ENCODE data around the gene PSMD7. TPM values are rescaled to one million over a fixed set of nuclear protein-coding genes. Genes with fewer than 3 reads are reported as not detected.

The PSMD7 gene
- total RNA-seq, 2 experiments from 2014 or later = 79.9 to 82.3 TPM

DNA sequence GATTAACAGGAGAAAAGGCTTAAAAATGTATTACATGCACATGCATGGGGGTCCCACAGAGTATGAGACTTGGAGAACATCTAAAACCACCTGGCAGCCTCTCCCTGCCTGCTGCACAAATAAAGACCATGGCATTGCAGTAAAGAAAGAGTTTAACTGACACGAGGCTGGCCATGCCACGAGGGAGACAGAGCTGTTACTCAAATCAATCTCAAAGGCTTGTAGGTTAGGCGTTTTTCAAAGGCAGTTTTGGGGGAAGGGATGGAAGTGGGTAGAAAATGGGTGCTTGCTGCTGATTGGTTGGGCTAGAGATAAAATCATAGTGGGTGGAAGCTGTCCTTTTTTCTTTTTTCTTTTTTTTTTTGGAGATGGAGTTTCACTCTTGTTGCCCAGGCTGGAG is 17.3 kb upstream of the PSMD7 start:
- POLR2A ChIA-PET = no interaction called here
- Mint-ChIP-seq H3K27ac (no peak overlapping the region), H3K27me3 (peaks cover 4% of the 10 kb centered on the region), H3K36me3 (no peaks in the 10 kb centered on the region), H3K4me1 (no peaks in the 10 kb centered on the region), H3K4me3 (no peak overlapping the region), H3K9me3 (peaks cover 2% of the 10 kb centered on the region)
- no peak for ATAC-seq (ENCODE audit: low read depth)
- no peak for DNase-seq

DNA sequence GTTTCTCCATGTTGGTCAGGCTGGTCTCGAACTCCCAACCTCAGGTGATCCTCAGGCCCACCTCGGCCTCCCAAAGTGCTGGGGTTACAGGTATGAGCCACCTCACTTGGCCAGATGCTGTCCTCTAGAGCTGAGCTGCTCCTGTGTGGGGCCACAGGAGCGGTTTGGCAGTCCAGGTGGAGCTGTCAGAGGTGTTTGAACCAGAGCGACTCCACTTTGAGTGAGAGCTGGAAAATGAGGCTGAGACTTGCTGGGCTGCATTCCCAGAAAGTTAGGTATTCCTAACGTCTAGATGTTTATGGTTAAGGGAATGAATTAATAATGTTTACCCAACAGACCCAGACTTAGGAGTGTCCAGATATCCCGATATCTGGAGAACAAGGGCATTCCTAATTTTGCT is 16.8 kb upstream of the PSMD7 start:
- POLR2A ChIA-PET = no interaction called here
- Mint-ChIP-seq H3K9me3 (peaks cover 2% of the 10 kb centered on the region), H3K4me1 (no peaks in the 10 kb centered on the region), H3K27ac (no peak overlapping the region), H3K36me3 (no peaks in the 10 kb centered on the region), H3K27me3 (peaks cover 3% of the 10 kb centered on the region), H3K4me3 (no peak overlapping the region)
- DNase-seq (no peak), ATAC-seq (ENCODE audit: low read depth) (no peak)

DNA sequence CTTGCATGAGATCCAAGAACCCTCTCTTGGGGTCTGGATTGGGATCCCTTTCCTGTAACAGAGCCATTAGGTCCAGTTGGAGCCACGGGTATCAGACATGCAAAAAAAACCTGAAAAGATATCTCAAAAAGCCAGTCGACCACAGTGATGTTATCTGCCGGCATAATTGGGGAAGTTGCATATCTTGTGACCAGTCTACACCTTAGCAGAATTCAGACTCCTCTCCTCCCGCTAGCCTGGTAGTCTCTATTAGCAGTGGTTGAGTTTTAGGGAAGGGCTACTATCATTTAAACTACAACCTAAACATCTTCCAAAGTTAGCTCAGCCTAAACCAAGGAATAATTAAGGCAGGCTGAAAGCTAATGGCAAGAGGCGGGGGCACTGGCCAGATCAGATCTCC is 16.2 kb upstream of the PSMD7 start:
- DNase-seq (no peak), ATAC-seq (ENCODE audit: low read depth) (no peak)
- no peak overlapping the region for H3K4me3 Mint-ChIP-seq
- no peaks in the 10 kb centered on the region for H3K27me3 Mint-ChIP-seq
- H3K4me1 Mint-ChIP-seq = no peaks in the 10 kb centered on the region
- no peak overlapping the region for H3K27ac Mint-ChIP-seq
- POLR2A ChIA-PET = no interaction called here
- H3K9me3 Mint-ChIP-seq = peaks cover 2% of the 10 kb centered on the region
- H3K36me3 Mint-ChIP-seq = no peaks in the 10 kb centered on the region

DNA sequence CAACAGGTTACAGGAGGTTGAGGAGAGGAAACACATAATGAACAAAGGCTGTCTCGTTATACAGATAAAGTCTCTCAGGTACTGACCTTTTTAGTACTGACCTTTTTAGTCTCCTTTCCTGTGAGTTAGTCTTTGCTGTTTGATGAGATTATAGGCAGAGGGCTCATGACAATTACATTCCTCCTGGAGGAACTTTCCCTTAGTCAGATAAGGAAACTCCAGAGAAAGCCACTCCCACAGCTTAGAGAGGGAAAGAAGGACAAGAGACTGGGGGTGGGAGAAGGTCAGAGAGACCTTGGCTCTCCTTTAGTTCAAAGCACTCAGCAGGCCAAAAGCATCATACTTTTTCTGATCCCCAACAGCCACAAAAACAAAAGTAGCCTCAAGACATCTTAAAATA is 15.3 kb upstream of the PSMD7 start:
- no peaks in the 10 kb centered on the region for H3K36me3 Mint-ChIP-seq

DNA sequence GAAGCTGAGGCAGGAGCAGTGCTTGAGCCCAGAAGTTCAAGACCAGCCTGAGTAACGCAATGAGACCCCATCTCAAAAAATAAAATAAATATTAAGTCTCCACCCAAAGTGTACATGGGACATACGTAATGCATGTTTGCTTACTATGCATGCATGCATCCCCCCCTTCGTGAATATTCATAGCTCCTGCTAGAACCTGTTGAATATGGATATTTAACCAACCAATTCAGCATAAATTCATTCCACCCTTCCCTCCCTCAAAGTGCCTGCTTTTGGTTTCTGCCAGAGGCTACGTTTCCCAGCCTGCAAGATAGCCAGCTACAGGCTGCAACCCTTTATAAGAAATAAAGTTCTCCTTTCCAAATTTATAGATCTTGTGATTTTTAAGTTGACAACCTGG is 12.9 kb upstream of the PSMD7 start:
- DNase-seq (no peak), ATAC-seq (ENCODE audit: low read depth) (no peak)
- Mint-ChIP-seq H3K4me3 (no peak overlapping the region), H3K4me1 (no peaks in the 10 kb centered on the region), H3K27ac (no peak overlapping the region), H3K27me3 (no peaks in the 10 kb centered on the region), H3K9me3 (peaks cover 2% of the 10 kb centered on the region), H3K36me3 (no peaks in the 10 kb centered on the region)
- POLR2A ChIA-PET = no interaction called here

More for the DNA sequence above, 15.3 kb upstream of the PSMD7 start:
- Mint-ChIP-seq H3K9me3 (peaks cover 2% of the 10 kb centered on the region), H3K27ac (no peak overlapping the region), H3K4me1 (no peaks in the 10 kb centered on the region), H3K27me3 (no peaks in the 10 kb centered on the region), H3K4me3 (no peak overlapping the region)
- POLR2A ChIA-PET = no interaction called here
- DNase-seq (no peak), ATAC-seq (ENCODE audit: low read depth) (no peak)

DNA sequence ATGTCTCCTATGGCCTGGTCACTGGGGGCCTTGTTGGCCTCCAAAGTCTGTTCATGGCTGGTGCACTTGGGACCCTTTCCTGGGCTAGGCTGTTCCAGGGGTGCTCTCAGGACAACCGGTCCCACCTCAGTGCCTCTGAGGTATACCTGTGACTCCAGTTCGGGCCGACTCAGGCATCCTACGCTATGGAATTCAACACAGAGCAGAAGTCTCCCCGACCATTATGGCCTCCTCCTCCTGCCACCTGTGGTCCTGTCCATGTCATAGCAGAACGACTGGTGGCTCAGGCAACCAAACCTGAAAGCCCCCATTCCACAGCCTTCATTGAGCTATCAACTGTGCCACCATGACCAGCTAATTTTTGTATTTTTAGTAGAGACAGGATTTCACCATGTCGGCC is 8.5 kb upstream of the PSMD7 start:
- H3K4me3 Mint-ChIP-seq = no peak overlapping the region

DNA sequence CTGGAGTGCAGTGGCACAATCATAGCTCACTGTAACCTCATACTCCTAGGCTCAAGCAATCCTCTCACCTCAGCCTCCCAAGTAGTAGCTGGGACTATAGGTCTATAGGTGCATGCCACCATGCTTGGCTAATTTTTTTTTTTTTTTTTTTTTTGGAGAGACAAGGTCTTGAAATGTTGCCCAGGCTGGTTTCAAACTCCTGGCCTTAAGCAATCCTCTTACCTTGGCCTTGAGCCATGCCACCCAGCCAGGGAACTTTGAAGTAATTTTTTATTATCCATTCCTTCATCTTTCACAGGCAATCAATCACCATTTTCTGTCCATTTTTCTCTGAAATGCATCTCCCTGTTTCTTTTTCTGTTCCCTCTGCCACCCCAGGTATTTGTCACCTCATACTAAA is 6.3 kb upstream of the PSMD7 start:
- H3K27me3 Mint-ChIP-seq = no peaks in the 10 kb centered on the region
- no peaks in the 10 kb centered on the region for H3K9me3 Mint-ChIP-seq
- no peak for ATAC-seq (ENCODE audit: low read depth)
- H3K4me3 Mint-ChIP-seq = no peak overlapping the region
- peaks cover 9% of the 10 kb centered on the region for H3K36me3 Mint-ChIP-seq
- peaks cover 4% of the 10 kb centered on the region for H3K4me1 Mint-ChIP-seq
- POLR2A ChIA-PET = no interaction called here
- no peak for DNase-seq
- H3K27ac Mint-ChIP-seq = no peak overlapping the region

More for the DNA sequence above, 8.5 kb upstream of the PSMD7 start:
- H3K4me1 Mint-ChIP-seq = no peaks in the 10 kb centered on the region
- no peak for DNase-seq
- H3K9me3 Mint-ChIP-seq = no peaks in the 10 kb centered on the region
- no peak overlapping the region for H3K27ac Mint-ChIP-seq
- H3K27me3 Mint-ChIP-seq = no peaks in the 10 kb centered on the region
- no peak for ATAC-seq (ENCODE audit: low read depth)
- POLR2A ChIA-PET = no interaction called here
- peaks cover 6% of the 10 kb centered on the region for H3K36me3 Mint-ChIP-seq

DNA sequence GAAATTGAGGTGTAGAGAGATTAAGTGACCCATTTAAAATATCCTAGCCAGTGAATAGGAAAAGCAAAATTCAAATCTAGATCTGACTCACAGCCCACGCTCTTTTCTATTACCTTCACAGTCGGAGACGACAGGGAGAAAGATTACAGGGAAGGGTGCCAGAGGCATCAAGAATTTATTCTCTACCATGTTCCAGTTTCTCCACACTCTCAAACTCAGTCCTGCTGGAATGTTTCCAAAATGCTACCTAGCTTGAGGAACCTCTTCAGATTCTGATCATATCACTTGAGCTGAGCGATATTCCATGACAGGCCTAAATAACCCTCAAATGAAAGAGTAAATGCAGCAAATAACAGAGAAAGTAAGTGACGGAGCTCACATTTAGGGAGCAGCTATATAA is 5.4 kb upstream of the PSMD7 start:
- Mint-ChIP-seq H3K27ac (no peak overlapping the region), H3K36me3 (peaks cover 9% of the 10 kb centered on the region), H3K27me3 (no peaks in the 10 kb centered on the region), H3K4me1 (peaks cover 10% of the 10 kb centered on the region), H3K4me3 (no peak overlapping the region), H3K9me3 (no peaks in the 10 kb centered on the region)
- POLR2A ChIA-PET = no interaction called here
- DNase-seq (no peak), ATAC-seq (ENCODE audit: low read depth) (no peak)

DNA sequence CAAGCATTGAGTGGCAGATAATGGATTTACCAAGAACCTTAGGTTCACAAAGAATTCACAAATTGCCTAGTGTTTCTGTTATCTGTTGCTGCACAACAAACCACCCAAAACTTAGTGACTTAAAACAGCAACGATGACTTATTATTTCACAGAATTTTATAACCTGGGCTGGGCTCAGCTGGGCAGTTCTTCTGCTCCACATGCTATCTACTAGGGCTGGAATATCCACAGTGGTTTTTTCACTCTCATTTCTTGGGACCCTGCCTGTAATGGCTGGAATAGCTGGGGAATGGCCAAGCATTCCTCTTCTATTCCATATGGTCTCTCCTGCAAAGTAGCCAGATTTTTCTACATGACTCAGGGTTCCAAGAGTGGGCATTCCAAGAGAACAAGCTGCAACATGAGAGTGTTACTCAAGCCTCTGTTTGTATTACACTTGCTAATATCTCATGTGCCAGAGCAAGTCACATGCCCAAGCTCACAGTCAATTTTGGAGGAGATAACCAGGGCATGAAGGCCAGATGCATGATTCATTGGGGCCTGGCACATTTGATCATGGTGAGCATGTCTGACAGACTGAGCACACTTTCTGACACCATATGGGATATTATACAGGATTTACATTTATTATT is 4.9 kb upstream of the PSMD7 start:
- POLR2A ChIA-PET = no interaction called here

DNA sequence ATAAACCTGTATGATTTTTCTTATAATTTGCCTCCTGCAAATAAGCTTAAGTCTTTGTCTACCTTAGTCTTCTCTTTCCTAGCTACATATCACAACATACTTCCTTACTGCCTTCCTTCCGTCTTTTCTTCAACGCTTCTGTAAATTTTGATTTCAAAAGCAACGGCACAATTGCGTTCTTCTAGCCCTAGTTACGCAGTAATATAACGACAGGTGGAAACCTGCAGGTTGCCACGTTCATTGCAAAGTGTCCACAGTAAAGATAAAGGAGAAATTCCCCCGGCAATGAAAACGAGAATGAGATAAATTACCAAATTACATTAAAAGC is 546 bp upstream of the PSMD7 start:
- DNase-seq (no peak), ATAC-seq (ENCODE audit: low read depth) (no peak)
- no peaks in the 10 kb centered on the region for H3K9me3 Mint-ChIP-seq
- POLR2A ChIA-PET = interaction anchor here (0.6 to 1.9 kb wide), 2 partner anchors 9 to 257 kb away, joined by 3 to 10 read pairs; no protein-coding TSS in a partner anchor
- peak overlapping the region; percentile 94 for H3K4me3 Mint-ChIP-seq
- peak overlapping the region; percentile 100 for H3K27ac Mint-ChIP-seq
- H3K4me1 Mint-ChIP-seq = peaks cover 23% of the 10 kb centered on the region
- H3K27me3 Mint-ChIP-seq = no peaks in the 10 kb centered on the region
- H3K36me3 Mint-ChIP-seq = peaks cover 17% of the 10 kb centered on the region

More for the DNA sequence above, 4.9 kb upstream of the PSMD7 start:
- no peak for ATAC-seq (ENCODE audit: low read depth)
- Mint-ChIP-seq H3K27me3 (no peaks in the 10 kb centered on the region), H3K9me3 (no peaks in the 10 kb centered on the region), H3K4me1 (peaks cover 11% of the 10 kb centered on the region), H3K36me3 (peaks cover 9% of the 10 kb centered on the region), H3K27ac (no peak overlapping the region), H3K4me3 (no peak overlapping the region)
- DNase-seq = no peak

DNA sequence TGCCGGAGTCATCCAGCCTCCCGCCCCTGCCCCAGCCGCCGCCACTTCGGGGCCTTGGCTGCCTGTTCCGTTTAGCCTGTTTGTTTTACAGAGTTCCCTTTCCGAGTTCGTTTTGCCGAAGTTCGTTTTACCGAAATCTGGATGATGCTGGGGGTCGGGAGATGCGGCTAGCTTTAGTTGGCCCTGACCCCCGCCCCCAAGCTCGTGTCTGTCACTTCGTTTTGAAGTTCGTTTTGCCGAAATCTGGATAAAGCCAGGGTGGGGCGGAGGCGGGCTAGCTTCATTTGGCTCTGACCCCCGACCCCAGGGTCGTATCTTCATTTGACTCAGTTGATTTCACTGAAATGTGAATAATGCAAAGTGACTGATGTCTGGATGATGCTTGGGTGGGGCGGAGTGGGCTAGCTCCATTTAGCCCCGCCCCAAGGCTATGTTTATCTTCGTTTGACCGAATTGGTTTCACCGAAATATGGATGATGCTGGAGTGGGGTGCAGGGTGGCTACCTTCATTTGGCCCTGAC is 591 bp downstream of the PSMD7 start:
- Mint-ChIP-seq H3K4me3 (peak overlapping the region; percentile 94), H3K36me3 (peaks cover 18% of the 10 kb centered on the region), H3K4me1 (peaks cover 25% of the 10 kb centered on the region), H3K9me3 (no peaks in the 10 kb centered on the region), H3K27ac (peak overlapping the region; percentile 100), H3K27me3 (no peaks in the 10 kb centered on the region)
- POLR2A ChIA-PET = interaction anchor here (0.5 to 2.4 kb wide), 11 partner anchors 8 to 1136 kb away, joined by 3 to 10 read pairs (median 4); partner anchors contain the start of genes CFDP1, MLKL and RFWD3
- ATAC-seq (ENCODE audit: low read depth) (peak; percentile 23), DNase-seq (peak; percentile 47)

DNA sequence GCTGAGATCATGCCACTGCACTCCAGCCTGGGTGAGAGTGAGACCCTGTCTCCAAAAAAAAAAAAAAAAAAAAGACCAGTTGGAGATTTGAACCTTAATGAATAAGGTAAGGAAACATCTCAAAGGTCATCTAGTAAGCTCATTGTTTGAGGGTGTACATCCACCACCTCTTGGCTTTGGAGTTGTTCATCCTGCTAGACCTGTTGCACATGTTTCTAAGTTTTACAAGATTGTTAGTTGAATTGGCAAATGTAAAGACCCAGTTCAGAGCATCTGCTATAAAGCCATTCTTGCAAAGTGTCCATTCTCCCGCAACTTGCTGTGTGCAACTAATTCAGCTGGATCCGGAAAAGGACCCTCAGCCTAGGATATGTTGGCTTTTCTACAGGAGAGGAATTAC is 1.5 kb downstream of the PSMD7 start:
- Mint-ChIP-seq H3K36me3 (peaks cover 17% of the 10 kb centered on the region), H3K9me3 (no peaks in the 10 kb centered on the region), H3K4me3 (peak overlapping the region; percentile 94), H3K27ac (no peak overlapping the region), H3K4me1 (peaks cover 25% of the 10 kb centered on the region), H3K27me3 (no peaks in the 10 kb centered on the region)
- DNase-seq = no peak
- no peak for ATAC-seq (ENCODE audit: low read depth)
- POLR2A ChIA-PET = interaction anchor here (0.6 to 2.4 kb wide), 3 partner anchors 10 to 369 kb away, joined by 5 to 7 read pairs (median 7); partner anchors contain the start of gene RFWD3

DNA sequence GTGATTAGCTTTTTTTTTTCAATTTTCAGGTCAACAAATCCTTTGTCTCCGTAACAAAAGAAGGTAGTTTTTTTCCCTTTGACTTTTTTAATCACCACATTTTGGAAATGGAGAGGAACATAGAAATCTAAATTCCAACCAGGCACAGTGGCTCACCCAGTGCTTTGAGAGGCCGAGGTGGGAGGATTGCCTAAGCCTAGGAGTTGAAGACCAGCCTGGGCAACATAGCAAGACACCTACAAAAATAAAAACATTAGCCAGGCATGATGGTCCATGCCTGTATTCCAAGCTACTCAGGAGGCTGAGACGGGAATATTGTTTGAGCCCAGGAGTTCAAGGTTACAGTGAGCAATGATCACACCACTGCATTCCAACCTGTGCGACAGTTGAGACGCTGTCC is 5.7 kb downstream of the PSMD7 start:
- H3K36me3 Mint-ChIP-seq = peaks cover 17% of the 10 kb centered on the region
- no peak overlapping the region for H3K4me3 Mint-ChIP-seq
- peaks cover 16% of the 10 kb centered on the region for H3K4me1 Mint-ChIP-seq
- no peak overlapping the region for H3K27ac Mint-ChIP-seq
- ATAC-seq (ENCODE audit: low read depth) (no peak), DNase-seq (no peak)
- no peaks in the 10 kb centered on the region for H3K9me3 Mint-ChIP-seq
- POLR2A ChIA-PET = no interaction called here
- H3K27me3 Mint-ChIP-seq = no peaks in the 10 kb centered on the region

DNA sequence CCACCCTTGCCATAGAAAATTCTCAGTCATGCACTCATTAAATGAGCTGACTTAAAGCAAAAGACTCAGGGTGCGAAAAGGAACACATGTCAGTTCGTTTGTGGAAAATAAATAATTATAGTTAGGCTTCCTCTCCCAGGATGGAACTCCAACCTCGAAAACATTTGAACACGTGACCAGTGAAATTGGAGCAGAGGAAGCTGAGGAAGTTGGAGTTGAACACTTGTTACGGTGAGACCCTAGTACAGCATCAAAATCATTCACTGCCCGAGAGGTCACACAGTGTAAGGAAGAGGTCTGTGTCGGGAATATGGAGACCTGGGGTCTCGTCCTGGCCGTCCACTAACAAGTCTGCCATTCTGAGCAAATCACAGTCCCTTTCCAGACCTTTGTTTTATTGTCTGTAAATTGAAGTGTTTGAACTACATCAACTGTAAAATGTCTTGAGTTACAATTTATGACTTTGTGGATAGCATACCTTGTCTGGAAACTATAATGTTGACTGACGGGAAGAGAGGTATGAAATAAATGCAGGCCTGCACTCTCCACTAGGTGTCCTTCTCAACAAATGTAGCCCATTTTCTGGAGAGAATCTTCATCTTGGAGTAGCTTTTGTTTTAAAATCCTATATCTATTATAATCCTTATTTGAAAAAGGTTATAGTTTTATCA is 7.7 kb downstream of the PSMD7 start:
- H3K4me1 Mint-ChIP-seq = peaks cover 9% of the 10 kb centered on the region
- no peak overlapping the region for H3K4me3 Mint-ChIP-seq
- DNase-seq (no peak), ATAC-seq (ENCODE audit: low read depth) (no peak)
- no peaks in the 10 kb centered on the region for H3K9me3 Mint-ChIP-seq
- H3K36me3 Mint-ChIP-seq = peaks cover 15% of the 10 kb centered on the region
- no peaks in the 10 kb centered on the region for H3K27me3 Mint-ChIP-seq
- POLR2A ChIA-PET = interaction anchor here (2.0 kb wide), 1 partner anchor 8 kb away, joined by 10 read pairs; the partner anchor contains the start of gene PSMD7
- no peak overlapping the region for H3K27ac Mint-ChIP-seq

Measured in activated naive CD8-positive, alpha-beta T cell treated with anti-CD3 and anti-CD28 coated beads, Interleukin-2, amount 10 ng/mL, durations not matched to agents 7 days and 5 days (primary cell).